DMS53 (cell line): ENCODE results near the gene LSM3.
A peak's percentile ranks its signal among the peaks of the same experiment; 100 is the strongest.

Experiments used
- DNase-seq: peaks from one replicate; lab custom pipeline; 2025; lab: John Stamatoyannopoulos, UW

LSM3 gene

GRCh38 chr3:14157951-14158350, 20.7 kb upstream of the LSM3 start:
- no peak for DNase-seq

- no peak for DNase-seq
These were observed 20.2 kb upstream of the LSM3 start for GRCh38 chr3:14158370-14158769.

- no peak for DNase-seq
These were observed 19.2 kb upstream of the LSM3 start for GRCh38 chr3:14159426-14159825.

- no peak for DNase-seq
These were observed 17.3 kb upstream of the LSM3 start for GRCh38 chr3:14161282-14161681.

- no peak for DNase-seq
These were observed 16.4 kb upstream of the LSM3 start for GRCh38 chr3:14162178-14162577.

- no peak for DNase-seq
These were observed 11.6 kb upstream of the LSM3 start for GRCh38 chr3:14166877-14167603.

- no peak for DNase-seq
These were observed 9.2 kb upstream of the LSM3 start for GRCh38 chr3:14169435-14169834.

GRCh38 chr3:14169871-14170270, 8.7 kb upstream of the LSM3 start:
- no peak for DNase-seq

- no peak for DNase-seq
These were observed 8.0 kb upstream of the LSM3 start for GRCh38 chr3:14170531-14171159.

- no peak for DNase-seq
These were observed 6.1 kb upstream of the LSM3 start for GRCh38 chr3:14172496-14172895.

- DNase-seq: no peak
These were observed 4.1 kb upstream of the LSM3 start for GRCh38 chr3:14174483-14174882.

- no peak for DNase-seq
These were observed 3.1 kb upstream of the LSM3 start for GRCh38 chr3:14175383-14176037.

GRCh38 chr3:14177580-14178246, 904 bp upstream of the LSM3 start:
- peak; percentile 8 for DNase-seq

GRCh38 chr3:14179114-14179465, 473 bp downstream of the LSM3 start:
- peak; percentile 4 for DNase-seq

- no peak for DNase-seq
These were observed 1.2 kb downstream of the LSM3 start for GRCh38 chr3:14179795-14180194.

GRCh38 chr3:14181253-14181652, 2.6 kb downstream of the LSM3 start:
- DNase-seq: no peak

- no peak for DNase-seq
These were observed 4.5 kb downstream of the LSM3 start for GRCh38 chr3:14183015-14183577.

GRCh38 chr3:14186854-14187458, 8.3 kb downstream of the LSM3 start:
- DNase-seq: no peak

- DNase-seq: no peak
These were observed 9.6 kb downstream of the LSM3 start for GRCh38 chr3:14188041-14188754.

GRCh38 chr3:14194865-14195264, 16.2 kb downstream of the LSM3 start:
- DNase-seq: no peak

- no peak for DNase-seq
These were observed 21.0 kb downstream of the LSM3 start for GRCh38 chr3:14199641-14200040.
